Activated CD4-positive, alpha-beta T cell treated with anti-CD3 and anti-CD28 coated beads, Interleukin-2, Interleukin-6, amounts not matched to agents 100 ng/mL and 50 ng/mL, durations not matched to agents 16 hours and 8 hours (primary cell): ENCODE results near the gene FKBP2.

Experiments
- DNase-seq: peaks from one replicate; pipeline ENCODE4 v3.0.0-alpha.2; 2020

Gene FKBP2

GRCh38 chr11:64219755-64220154 is 21.1 kb upstream of the FKBP2 start:
- no peak for DNase-seq

- DNase-seq = no peak
Observed at GRCh38 chr11:64220271-64220670, 20.6 kb upstream of the FKBP2 start.

GRCh38 chr11:64220798-64221197 is 20.1 kb upstream of the FKBP2 start:
- no peak for DNase-seq

GRCh38 chr11:64222651-64223000 is 18.3 kb upstream of the FKBP2 start:
- DNase-seq = no peak

- no peak for DNase-seq
Observed at GRCh38 chr11:64223001-64223651, 17.8 kb upstream of the FKBP2 start.

GRCh38 chr11:64224151-64224890 is 16.6 kb upstream of the FKBP2 start:
- no peak for DNase-seq

- no peak for DNase-seq
Observed at GRCh38 chr11:64224891-64225607, 15.8 kb upstream of the FKBP2 start.

- peak; percentile 95 for DNase-seq
Observed at GRCh38 chr11:64225608-64226506, 15.0 kb upstream of the FKBP2 start, which contains the start of the genes NUDT22 and TRPT1. Gene NUDT22 (plus strand): TSS chr11:64226274. CDS start chr11:64226653, 379 bp downstream. Gene TRPT1 (minus strand): TSS chr11:64226186. CDS start chr11:64225860, 326 bp downstream.

GRCh38 chr11:64226507-64227051 is 14.3 kb upstream of the FKBP2 start:
- DNase-seq = peak; percentile 82

GRCh38 chr11:64227405-64227956 is 13.4 kb upstream of the FKBP2 start:
- DNase-seq = no peak

GRCh38 chr11:64229090-64229743 is 11.7 kb upstream of the FKBP2 start:
- DNase-seq = no peak

GRCh38 chr11:64229744-64230170 is 11.1 kb upstream of the FKBP2 start:
- DNase-seq = no peak

- peak; percentile 92 for DNase-seq
Observed at GRCh38 chr11:64230171-64230984, 10.5 kb upstream of the FKBP2 start, which contains the start of gene DNAJC4. Gene DNAJC4 (plus strand): TSS chr11:64230548. CDS start chr11:64230855, 307 bp downstream.

GRCh38 chr11:64230985-64231365 is 9.9 kb upstream of the FKBP2 start:
- no peak for DNase-seq

GRCh38 chr11:64231546-64231945 is 9.3 kb upstream of the FKBP2 start:
- DNase-seq = no peak

GRCh38 chr11:64232182-64232966 is 8.5 kb upstream of the FKBP2 start:
- DNase-seq = no peak

- DNase-seq = no peak
Observed at GRCh38 chr11:64232967-64233315, 8.0 kb upstream of the FKBP2 start.

GRCh38 chr11:64233913-64234586 is 6.8 kb upstream of the FKBP2 start, which contains the start of gene VEGFB:
Gene VEGFB (plus strand): TSS chr11:64234584. CDS start chr11:64234834, 250 bp downstream.
- peak; percentile 81 for DNase-seq
